ENCODE results near the gene DBNL.

- TF ChIP-seq RAD21 (IDR thresholded peaks at IDR 0.05; ENCODE audit: low read depth) (no peak), TAF1 (IDR thresholded peaks at IDR 0.05; ENCODE audit: low read depth) (no peak)
- TF ChIP-seq, protein P1, sequence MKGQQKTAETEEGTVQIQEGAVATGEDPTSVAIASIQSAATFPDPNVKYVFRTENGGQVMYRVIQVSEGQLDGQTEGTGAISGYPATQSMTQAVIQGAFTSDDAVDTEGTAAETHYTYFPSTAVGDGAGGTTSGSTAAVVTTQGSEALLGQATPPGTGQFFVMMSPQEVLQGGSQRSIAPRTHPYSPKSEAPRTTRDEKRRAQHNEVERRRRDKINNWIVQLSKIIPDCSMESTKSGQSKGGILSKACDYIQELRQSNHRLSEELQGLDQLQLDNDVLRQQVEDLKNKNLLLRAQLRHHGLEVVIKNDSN (IDR thresholded peaks at IDR 0.05) = no peak
Observed at GRCh38 chr7:44059219-44060090, 15.0 kb downstream of the DBNL start.

Measured in Ishikawa (cell line).